K562 (cell line): ENCODE data around the gene GPR37L1. TPM values are rescaled to one million over a fixed set of nuclear protein-coding genes. Genes with fewer than 3 reads are reported as not detected.

ENCODE experiments used
- ATAC-seq: fragments of 200-7000 bp; cut with Tn5 transposase; 3 replicates; pipeline ENCODE4 v1.9.1; 2020; ENCODE audit warnings: moderate library complexity
- BruUV-seq: library from RNA; stranded (reverse); fragments of 400-500 nt; replicated peaks from 2 replicates; lab custom pipeline; 2021; lab: Mats Ljungman, UMichigan
- CTCF ChIA-PET: fragments of 300-600 bp; formaldehyde crosslinking; extraction: SDS; loops from one replicate; lab custom pipeline; 2021; ENCODE audit warnings: low intra/inter-chr PET ratio; lab: Yijun Ruan, JAX
- POLR2A ChIA-PET: fragments of 300-600, 350-650 bp; sonication (Branson Sonifier 250); formaldehyde crosslinking; extraction: SDS; loops from one replicate; lab custom pipeline; 2021; ENCODE audit warnings: antibody characterized with exemption, inconsistent platforms; lab: Yijun Ruan, JAX
- DNase-seq, 4 experiments: peaks; one replicate each; pipeline versions ENCODE4 v3.0.0 to v3.0.0-alpha.2; 2011 to 2018; ENCODE audit warnings: low spot score in 3 of 4, mixed read lengths in 3 of 4; ENCODE audit errors: extremely low read depth in 1 of 4
- FAIRE-seq: peaks from 2 replicates; lab custom pipeline; 2011; peaks lifted over from hg19 to GRCh38; lab: Jason Lieb, UNC
- H2AFZ ChIP-seq: 2 replicates; pipeline ENCODE4 v1.6.0; 2011; ENCODE audit warnings: low read depth, low read length, control low read depth, inconsistent platforms
- H3K27ac ChIP-seq: fragments of 200-600 bp; 3 replicates; pipeline ENCODE4 v1.8.0; 2011; ENCODE audit warnings: low read depth, mild to moderate bottlenecking, control low read depth, inconsistent platforms, low read length, moderate library complexity, mixed read lengths; ENCODE audit errors: extremely low read depth
- H3K27me3 ChIP-seq, 2 experiments: fragments of 300-600 bp in 1 of 2; 2 replicates in 1 of 2; 3 replicates in 1 of 2; pipeline versions ENCODE4 v1.6.0 to v1.8.0; 2011; ENCODE audit warnings: inconsistent platforms in 2 of 2, low read length in 2 of 2, mild to moderate bottlenecking in 1 of 2, mixed read lengths in 1 of 2, moderate library complexity in 1 of 2; ENCODE audit not compliant: control insufficient read depth in 2 of 2, insufficient read depth in 2 of 2
- H3K36me3 ChIP-seq: fragments of 300-600 bp; 3 replicates; pipeline ENCODE4 v1.8.0; 2011; ENCODE audit warnings: mild to moderate bottlenecking, low read length, inconsistent platforms; ENCODE audit not compliant: control insufficient read depth, insufficient read depth
- H3K4me1 ChIP-seq, 2 experiments: fragments of 200-600 bp in 1 of 2; replicated peaks in 1 of 2; 2 replicates in 1 of 2; 3 replicates in 1 of 2; pipeline versions ENCODE4 v1.5.1 to v1.8.0; 2011; ENCODE audit warnings: inconsistent platforms in 2 of 2, low read length in 2 of 2, mild to moderate bottlenecking in 1 of 2, mixed read lengths in 1 of 2, moderate library complexity in 1 of 2; ENCODE audit not compliant: control insufficient read depth in 2 of 2, insufficient read depth in 2 of 2
- H3K4me2 ChIP-seq: 2 replicates; pipeline ENCODE4 v1.6.1; 2011; ENCODE audit warnings: low read length, control low read depth, inconsistent platforms, mixed read lengths; ENCODE audit not compliant: insufficient read depth
- H3K4me3 ChIP-seq: fragments of 200-600 bp; sonication (generic), shearing (Covaris generic); 2 replicates; pipeline ENCODE4 v1.5.1; 2016; ENCODE audit warnings: control low read depth, inconsistent platforms
- H3K79me2 ChIP-seq: fragments of 200-600 bp; 3 replicates; pipeline ENCODE4 v1.8.0; 2011; ENCODE audit warnings: low read length, inconsistent platforms; ENCODE audit not compliant: control insufficient read depth, insufficient read depth
- H3K9ac ChIP-seq, 2 experiments: 2 replicates each; pipeline versions ENCODE4 v1.6.0 to v1.6.1; 2011; ENCODE audit warnings: low read depth in 2 of 2, low read length in 2 of 2, control low read depth in 1 of 2, inconsistent platforms in 1 of 2, mild to moderate bottlenecking in 1 of 2, mixed read lengths in 1 of 2; ENCODE audit not compliant: insufficient read depth in 1 of 2
- H3K9me1 ChIP-seq: one replicate; pipeline ENCODE4 v1.6.0; 2011; ENCODE audit warnings: inconsistent platforms, mild to moderate bottlenecking, low read length, moderate library complexity; ENCODE audit not compliant: control insufficient read depth, insufficient read depth
- H3K9me3 ChIP-seq: replicated peaks from 2 replicates; pipeline ENCODE4 v1.5.1; 2011; ENCODE audit warnings: low read depth, low read length, inconsistent platforms; ENCODE audit not compliant: control insufficient read depth, insufficient read depth
- H4K20me1 ChIP-seq: replicated peaks from 2 replicates; pipeline ENCODE4 v1.6.1; 2011; ENCODE audit warnings: low read length, inconsistent platforms, mixed read lengths; ENCODE audit not compliant: control insufficient read depth, insufficient read depth
- BCL6 ChIP-seq: fragments of 250-450 bp; sonication (Bioruptor Pico); IDR thresholded peaks from 2 replicates; pipeline ENCODE4 v1.4.0; 2020
- MTA1 ChIP-seq: fragments of 450-650 bp; IDR thresholded peaks from 2 replicates; pipeline ENCODE4 v1.6.1; 2017; ENCODE audit warnings: borderline replicate concordance
- MTF1 ChIP-seq: fragments of 250-450 bp; sonication (Bioruptor Pico); IDR thresholded peaks from 2 replicates; pipeline ENCODE4 v1.9.0; 2021; ENCODE audit warnings: moderate library complexity, mild to moderate bottlenecking, inconsistent platforms, borderline replicate concordance
- PRMT5 ChIP-seq: sonication (generic); formaldehyde crosslinking; IDR thresholded peaks from 2 replicates; pipeline ENCODE4 v1.5.0; 2020; ENCODE audit warnings: missing genetic modification reagents
- RNF2 ChIP-seq: sonication (generic); IDR thresholded peaks from 2 replicates; pipeline ENCODE4 v1.6.1; 2016
- TCF7 ChIP-seq: sonication (generic); IDR thresholded peaks from 2 replicates; pipeline ENCODE4 v1.6.1; 2016; ENCODE audit warnings: antibody characterized with exemption, borderline replicate concordance
- ZZZ3 ChIP-seq: fragments of 450-650 bp; IDR thresholded peaks from 2 replicates; pipeline ENCODE4 v1.6.1; 2016; ENCODE audit warnings: antibody characterized with exemption, mild to moderate bottlenecking, moderate library complexity
- WGBS: fragments of 100-300 bp; shearing (Covaris generic); methylation state at CpG from one replicate; pipeline ENCODE4 v1.1.6; 2016; ENCODE audit warnings: low coverage, mixed read lengths; ENCODE audit not compliant: insufficient coverage; ENCODE audit errors: missing lambda C conversion rate; 5-methylcytosine and 5-hydroxymethylcytosine counted together
- in situ Hi-C: fragments of 300-500 bp; cut with MboI; formaldehyde crosslinking; loops from 4 replicates; pipeline ENCODE4 v1.15.0; 2018; ENCODE audit warnings: inconsistent platforms, mixed read lengths
- intact Hi-C: fragments of 100-400 bp; cut with micrococcal nuclease; formaldehyde crosslinking; loops from 2 replicates; pipeline ENCODE4 v1.14.2; 2022
- polyA plus RNA-seq, 8 experiments: library from polyadenylated mRNA; depleted of rRNA in 4 of 8; stranded (reverse) in 5 of 8; unstranded in 3 of 8; fragments of >200 nt; fragmentation: Nextera tagmentation in 2 of 8; fragmentation: Illumina TruSeq in 1 of 8; extraction: Ambion mirVana in 2 of 8; extraction: Trizol in 1 of 8; gene quantifications; 2 replicates each; pipeline versions ENCODE4 v1.2.1 to v1.2.3, GENCODE V29; 2011 to 2014; ENCODE audit warnings: inconsistent platforms in 1 of 8, missing spikeins in 1 of 8
- total RNA-seq, 7 experiments: library from RNA; depleted of rRNA in 6 of 7; stranded (reverse); fragments of >200 nt in 6 of 7; fragmentation: Illumina TruSeq in 2 of 7; extraction: Trizol in 2 of 7; gene quantifications; 2 replicates each; pipeline versions ENCODE4 v1.2.1 to v1.2.3, GENCODE V29; 2011 to 2021; ENCODE audit warnings: low replicate concordance in 1 of 7
- TF ChIP-seq, protein P1 (sequence below): IDR thresholded peaks from 2 replicates; pipeline ENCODE4 v1.6.1; 2016; ENCODE audit warnings: missing genetic modification characterization, missing compliant biosample characterization
- TF ChIP-seq, protein P2 (sequence below): fragments of 250-450 bp; sonication (Bioruptor Pico); IDR thresholded peaks from 2 replicates; pipeline ENCODE4 v1.4.0; 2020; ENCODE audit warnings: mild to moderate bottlenecking, moderate library complexity

Gene GPR37L1
- total and polyA plus RNA-seq, 9 of the 15 experiments (the other 6 are each of a cell fraction or from before 2014, with no cell fraction given): not detected

DNA sequence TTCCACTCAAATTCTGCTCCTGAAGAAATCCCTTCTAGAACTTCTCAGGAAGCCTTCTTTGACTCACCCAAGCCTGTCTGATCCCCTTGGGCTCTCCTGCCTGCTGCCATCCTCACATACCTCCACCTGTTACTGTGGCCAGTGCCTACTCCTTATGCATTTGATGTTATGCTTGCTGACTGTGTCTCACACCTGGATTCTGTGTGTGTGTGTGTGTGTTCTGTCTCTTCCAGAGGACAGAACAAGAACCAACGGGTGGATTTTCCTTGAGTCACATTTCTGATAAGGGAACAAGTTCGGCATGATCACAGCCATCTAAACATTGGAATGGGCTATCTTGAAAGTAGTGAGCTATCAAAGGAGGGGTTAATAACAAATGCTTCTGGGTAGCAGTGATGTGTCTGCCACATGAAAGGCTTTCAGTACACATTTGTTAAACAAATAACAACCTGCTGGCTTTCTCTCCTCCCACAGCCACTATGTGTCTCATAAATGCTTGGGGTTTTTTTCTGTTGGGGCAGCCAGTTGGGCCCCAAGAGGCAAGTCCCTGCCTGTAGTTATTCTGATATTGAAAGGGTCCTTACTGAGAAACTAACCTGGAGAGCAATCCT lies 8.9 kb upstream of the GPR37L1 start:
- intact Hi-C loops (no loop called here), in situ Hi-C loops (no loop called here)
- Histone ChIP-seq H3K9me1 (no peaks in the 10 kb centered on the region), H3K79me2 (no peaks in the 10 kb centered on the region), H4K20me1 (0 out of 2 replicates have a peak, but pooled peaks cover 3% of the 10 kb centered on the region), H3K4me1 (peaks cover 8% of the 10 kb centered on the region in 2 experiments; a peak in 4 of 5 replicates), H2AFZ (no peak overlapping the region), H3K4me2 (no peak overlapping the region), H3K27ac (no peak overlapping the region), H3K9ac (no peak overlapping the region), H3K36me3 (no peaks in the 10 kb centered on the region), H3K4me3 (no peak overlapping the region), H3K9me3 (no peaks in the 10 kb centered on the region), H3K27me3 (peaks cover 3 to 14% of the 10 kb centered on the region in 2 experiments; a peak in 3 of 5 replicates)
- 2% methylated on average over 2 of the region's 2 CpGs for WGBS
- FAIRE-seq (no peak), DNase-seq (no peak), ATAC-seq (no peak)
- TF ChIP-seq MTA1: no peak
- TF ChIP-seq MTF1 (CRISPR knock-in tag): no peak
- no peak for TF ChIP-seq RNF2
- no peak for TF ChIP-seq BCL6 (CRISPR knock-in tag)
- TF ChIP-seq ZZZ3: no peak
- TF ChIP-seq TCF7: no peak
- TF ChIP-seq, protein P1, sequence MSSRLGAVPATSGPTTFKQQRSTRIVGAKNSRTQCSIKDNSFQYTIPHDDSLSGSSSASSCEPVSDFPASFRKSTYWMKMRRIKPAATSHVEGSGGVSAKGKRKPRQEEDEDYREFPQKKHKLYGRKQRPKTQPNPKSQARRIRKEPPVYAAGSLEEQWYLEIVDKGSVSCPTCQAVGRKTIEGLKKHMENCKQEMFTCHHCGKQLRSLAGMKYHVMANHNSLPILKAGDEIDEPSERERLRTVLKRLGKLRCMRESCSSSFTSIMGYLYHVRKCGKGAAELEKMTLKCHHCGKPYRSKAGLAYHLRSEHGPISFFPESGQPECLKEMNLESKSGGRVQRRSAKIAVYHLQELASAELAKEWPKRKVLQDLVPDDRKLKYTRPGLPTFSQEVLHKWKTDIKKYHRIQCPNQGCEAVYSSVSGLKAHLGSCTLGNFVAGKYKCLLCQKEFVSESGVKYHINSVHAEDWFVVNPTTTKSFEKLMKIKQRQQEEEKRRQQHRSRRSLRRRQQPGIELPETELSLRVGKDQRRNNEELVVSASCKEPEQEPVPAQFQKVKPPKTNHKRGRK: no peak
- no peak for TF ChIP-seq PRMT5 (CRISPR knock-in tag)
- TF ChIP-seq, protein P2, sequence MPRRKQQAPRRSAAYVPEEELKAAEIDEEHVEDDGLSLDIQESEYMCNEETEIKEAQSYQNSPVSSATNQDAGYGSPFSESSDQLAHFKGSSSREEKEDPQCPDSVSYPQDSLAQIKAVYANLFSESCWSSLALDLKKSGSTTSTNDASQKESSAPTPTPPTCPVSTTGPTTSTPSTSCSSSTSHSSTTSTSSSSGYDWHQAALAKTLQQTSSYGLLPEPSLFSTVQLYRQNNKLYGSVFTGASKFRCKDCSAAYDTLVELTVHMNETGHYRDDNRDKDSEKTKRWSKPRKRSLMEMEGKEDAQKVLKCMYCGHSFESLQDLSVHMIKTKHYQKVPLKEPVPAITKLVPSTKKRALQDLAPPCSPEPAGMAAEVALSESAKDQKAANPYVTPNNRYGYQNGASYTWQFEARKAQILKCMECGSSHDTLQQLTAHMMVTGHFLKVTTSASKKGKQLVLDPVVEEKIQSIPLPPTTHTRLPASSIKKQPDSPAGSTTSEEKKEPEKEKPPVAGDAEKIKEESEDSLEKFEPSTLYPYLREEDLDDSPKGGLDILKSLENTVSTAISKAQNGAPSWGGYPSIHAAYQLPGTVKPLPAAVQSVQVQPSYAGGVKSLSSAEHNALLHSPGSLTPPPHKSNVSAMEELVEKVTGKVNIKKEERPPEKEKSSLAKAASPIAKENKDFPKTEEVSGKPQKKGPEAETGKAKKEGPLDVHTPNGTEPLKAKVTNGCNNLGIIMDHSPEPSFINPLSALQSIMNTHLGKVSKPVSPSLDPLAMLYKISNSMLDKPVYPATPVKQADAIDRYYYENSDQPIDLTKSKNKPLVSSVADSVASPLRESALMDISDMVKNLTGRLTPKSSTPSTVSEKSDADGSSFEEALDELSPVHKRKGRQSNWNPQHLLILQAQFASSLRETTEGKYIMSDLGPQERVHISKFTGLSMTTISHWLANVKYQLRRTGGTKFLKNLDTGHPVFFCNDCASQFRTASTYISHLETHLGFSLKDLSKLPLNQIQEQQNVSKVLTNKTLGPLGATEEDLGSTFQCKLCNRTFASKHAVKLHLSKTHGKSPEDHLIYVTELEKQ (CRISPR knock-in tag): no peak
- ChIA-PET POLR2A (interaction anchor here (0.6 to 1.6 kb wide), 10 partner anchors 8 to 159 kb away, joined by 3 to 4 read pairs (median 3); partner anchors contain the start of gene TIMM17A), CTCF (no interaction called here)
- no TSS peak for BruUV-seq
